Hematopoietic multipotent progenitor cell (in vitro differentiated cells): ENCODE results near the gene CD84. TPM values are rescaled to one million over a fixed set of nuclear protein-coding genes. Genes with fewer than 3 reads are reported as not detected.
A peak's percentile ranks its signal among the peaks of the same experiment; 100 is the strongest.
"Not testable (repeated sequence)": the region's sequence is repeated elsewhere in the genome, so short reads cannot be mapped to it uniquely, and the experiment has no call there.

Source experiments
- DNase-seq, 3 donors: peaks; one replicate each; pipeline ENCODE4 v3.0.0-alpha.2; 2011 to 2015; ENCODE audit warnings: low read depth in 2 of 3, low spot score in 2 of 3
- total RNA-seq: library from RNA; depleted of rRNA; stranded (reverse); fragments of >200 nt; gene quantifications from one replicate; pipeline ENCODE4 v1.2.3, GENCODE V29; 2012

CD84 gene
- total RNA-seq, 1 donor: 24.2 TPM

DNA sequence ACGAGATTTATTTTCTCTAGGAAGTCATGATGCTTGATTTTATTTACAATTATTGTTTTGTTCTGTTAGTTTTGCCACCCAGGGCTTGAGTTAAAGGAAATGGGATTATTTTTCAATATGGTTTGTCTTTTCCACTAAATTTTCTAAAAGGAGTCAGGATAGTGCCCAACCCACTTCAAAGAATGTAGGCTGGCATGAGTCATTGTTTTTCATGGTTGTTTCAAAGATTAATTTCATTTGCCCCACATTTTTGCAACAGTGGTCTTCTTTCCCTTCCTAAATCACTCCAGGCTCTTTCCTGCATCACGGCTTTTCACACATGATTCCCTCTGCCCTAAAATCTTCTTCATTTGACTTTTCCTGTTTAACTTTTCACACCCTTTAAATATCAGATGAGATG, 58.7 kb downstream of the CD84 start:
- no peak for DNase-seq

DNA sequence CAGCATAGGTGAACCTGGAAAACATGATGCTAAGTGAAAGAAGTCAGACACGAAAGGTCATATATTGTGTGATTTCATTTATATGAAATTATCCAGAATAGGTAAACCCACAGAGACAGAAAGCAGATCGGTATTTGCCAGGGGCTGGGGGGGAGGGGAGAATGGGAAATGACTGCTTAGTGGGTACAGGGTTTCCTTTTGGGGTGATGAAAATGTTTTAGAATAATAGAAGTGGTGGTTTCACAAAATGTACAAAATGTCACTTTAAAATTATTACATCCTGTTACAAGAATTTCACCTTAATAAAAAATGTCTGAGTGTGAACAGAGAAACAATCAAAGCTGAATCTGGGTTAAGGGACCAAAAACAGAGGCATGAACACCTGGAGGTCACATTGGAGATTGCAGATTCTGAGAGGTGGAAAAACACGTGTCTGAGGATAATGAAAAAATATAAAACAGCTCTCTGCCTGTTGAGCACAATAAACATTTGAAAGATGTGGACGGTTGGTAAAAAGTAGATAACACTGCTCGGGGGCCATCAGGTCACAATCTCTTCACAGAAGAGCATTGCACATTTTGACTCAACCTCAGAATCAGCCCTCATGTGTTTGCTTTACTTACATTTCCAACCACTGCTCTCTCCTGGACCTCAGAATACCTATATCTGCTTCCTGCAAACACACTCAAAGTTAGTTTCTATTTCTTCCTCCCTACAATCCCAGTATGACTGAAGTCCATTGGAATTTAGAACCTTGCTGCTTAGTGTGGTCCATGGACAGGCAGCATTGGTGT, 59.5 kb downstream of the CD84 start:
- peak in 2 of 3 donors; percentile 27 to 57 for DNase-seq

DNA sequence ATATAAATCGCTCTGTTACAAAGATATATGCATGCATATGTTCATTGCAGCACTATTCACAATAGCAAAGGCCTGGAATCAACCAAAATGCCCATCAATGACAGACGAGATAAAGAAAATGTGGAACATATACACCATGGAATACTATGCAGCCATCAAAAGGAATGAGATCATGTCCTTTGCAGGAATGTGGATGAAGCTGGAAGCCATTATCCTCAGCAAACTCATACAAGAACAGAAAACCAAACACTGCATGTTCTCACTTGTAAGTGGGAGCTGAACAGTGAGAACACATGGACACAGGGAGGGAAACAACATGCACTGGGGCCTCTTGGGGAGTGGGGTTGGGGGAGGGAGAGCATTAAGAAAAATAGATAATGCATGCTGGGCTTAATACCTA, 61.8 kb downstream of the CD84 start:
- DNase-seq: not testable (repeated sequence)

DNA sequence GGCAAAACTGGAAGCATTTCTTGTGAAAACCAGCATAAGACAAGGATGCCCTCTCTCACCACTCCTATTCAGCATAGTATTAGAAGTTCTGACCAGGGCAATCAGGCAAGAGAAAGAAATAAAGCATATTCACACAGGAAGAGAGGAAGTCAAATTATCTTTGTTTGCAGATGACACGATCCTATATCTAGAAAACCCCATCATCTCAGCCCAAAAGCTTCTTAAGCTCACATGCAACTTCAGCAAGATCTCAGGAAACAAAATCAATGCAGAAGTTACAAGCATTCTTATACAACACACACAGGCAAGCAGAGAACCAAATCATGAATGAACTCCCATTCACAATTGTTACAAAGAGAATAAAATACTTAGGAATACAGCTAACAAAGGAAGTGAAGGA, 63.4 kb downstream of the CD84 start:
- not testable (repeated sequence) for DNase-seq

DNA sequence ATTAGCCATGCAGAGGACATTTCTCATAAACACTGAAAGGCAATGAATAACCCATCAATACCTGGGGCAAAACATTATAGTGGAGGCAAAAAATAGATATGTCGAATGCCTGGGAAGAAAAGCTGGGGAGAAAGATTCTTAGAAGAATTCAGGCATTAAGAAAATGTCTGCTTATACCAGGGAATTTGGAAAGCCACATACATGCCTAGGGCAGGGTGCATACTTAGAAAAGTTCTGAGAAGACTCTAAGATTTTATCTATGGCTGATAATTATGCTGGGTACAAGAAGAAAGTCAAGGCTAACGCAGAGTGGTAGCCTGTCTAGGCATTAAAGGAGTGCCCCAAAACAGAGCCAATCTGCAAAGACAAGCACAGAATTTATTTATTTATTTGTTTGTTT, 74.6 kb downstream of the CD84 start:
- DNase-seq: no peak

DNA sequence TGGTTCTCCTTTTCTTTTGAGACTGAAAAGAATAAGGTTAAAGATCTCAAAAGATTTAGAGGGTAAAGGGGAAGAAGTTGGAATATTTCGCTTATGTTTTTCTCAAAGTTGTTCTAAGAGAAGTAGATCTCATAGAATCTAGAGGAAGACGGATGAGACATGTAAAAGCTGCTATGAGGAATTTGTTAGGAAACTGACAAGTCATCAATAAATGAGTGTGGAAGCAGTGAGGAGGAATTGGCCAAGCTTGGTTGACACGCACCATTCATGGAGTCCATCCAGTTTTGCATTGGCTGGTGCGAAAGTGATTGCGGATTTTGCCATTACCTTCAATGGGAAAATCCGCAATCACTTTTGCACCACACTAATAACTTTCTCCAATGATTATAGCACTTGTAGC, 76.2 kb downstream of the CD84 start:
- no peak for DNase-seq

DNA sequence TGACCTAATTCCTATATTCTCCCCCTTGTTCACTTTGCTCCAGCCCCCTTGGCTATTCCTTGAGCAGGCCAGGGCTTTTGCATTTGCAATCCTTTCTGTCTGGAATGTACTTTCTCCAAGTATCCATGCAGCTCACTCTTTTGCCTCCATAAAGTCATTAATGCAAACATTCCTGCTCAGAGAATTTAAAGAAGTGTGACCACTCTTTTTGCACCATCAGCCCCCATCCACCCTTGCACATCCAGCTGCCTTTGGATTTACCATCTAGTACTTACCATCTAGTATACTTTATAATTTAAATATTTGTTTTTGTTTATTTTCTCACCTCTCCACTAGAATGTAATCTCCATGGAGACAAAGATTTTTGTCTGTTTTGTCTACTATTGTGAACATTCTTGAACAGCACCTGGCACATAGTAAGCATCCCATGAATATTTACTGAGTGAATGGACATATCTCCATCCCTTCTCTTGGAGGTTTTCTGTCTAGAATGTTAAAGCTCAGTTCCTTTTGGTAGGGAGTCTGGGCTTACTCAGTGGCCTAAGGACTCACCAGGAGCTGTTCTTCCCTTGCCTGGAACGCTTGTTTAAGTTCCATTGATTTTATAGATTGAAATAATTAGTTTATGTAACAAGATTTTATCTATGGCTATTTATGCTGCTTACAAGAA, 78.8 kb downstream of the CD84 start:
- DNase-seq: no peak

DNA sequence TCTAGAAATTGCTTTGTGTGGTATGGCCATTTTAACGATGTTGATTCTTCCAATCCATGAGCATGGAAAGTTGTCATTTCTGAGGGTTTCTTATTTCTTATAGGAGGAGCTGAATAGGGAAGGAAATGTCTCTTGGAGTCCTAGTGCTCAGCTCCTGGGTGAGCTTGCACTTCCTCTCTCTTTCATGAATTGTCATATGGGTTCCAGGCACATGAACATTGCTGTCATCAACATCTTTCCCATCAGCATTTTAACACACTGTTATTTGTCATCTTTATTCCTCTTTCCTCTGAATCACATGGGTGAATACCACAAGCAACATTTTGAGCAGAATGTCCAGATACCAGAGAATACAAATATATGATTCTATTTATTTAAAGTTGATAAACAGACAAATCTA, 79.7 kb downstream of the CD84 start:
- no peak for DNase-seq

DNA sequence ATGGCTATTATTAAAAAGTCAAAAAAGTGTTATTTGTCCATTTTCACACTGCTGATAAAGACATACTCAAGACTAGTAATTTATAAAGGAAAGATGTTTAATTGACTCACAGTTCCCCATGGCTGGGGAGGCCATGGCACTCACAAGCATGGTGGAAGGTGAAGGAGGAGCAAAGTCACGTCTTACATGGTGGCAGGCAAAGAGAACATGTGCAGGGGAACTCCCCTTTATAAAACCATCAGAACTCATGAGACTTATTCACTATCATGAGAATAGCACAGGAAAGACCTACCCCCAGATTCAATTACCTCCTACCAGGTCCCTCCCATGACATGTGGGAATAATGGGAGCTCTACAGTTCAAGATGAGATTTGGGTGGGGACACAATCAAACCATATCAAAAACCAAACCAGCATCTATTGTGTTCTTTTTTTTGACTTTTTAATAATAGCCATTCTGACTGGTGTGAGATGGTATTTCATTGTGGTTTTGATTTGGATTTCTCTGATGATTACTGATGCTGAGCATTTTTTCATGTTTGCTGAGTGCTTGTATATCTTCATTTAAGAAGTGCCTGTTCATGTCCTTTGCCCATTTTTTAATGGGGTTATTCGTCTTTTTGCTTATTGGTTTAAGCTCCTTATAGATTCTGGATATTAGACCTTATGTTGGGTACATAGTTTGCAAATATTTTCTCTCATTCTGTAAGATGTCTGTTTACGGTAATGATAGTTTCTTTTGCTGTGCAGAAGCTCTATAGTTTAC, 80.8 kb downstream of the CD84 start:
- not testable (repeated sequence) for DNase-seq

DNA sequence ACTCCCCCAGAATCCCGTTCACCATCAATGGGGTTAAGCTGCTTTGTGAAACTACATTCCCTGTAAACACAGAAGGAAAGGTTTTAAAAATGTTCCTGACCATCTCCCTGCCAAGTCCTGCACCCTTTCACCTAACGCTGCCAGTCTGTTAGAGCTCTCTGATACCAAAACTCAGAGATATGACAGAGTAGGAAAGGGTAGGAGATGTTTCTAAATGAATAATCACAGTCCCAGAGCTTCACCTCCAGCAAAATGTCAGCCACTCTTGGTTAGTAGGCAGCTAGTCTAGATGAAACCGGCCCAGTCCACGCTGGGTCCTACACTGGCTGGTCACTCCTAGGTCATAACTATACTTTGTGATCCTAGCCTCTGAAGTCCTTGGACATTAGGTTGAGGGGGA, 83.0 kb downstream of the CD84 start:
- no peak for DNase-seq

DNA sequence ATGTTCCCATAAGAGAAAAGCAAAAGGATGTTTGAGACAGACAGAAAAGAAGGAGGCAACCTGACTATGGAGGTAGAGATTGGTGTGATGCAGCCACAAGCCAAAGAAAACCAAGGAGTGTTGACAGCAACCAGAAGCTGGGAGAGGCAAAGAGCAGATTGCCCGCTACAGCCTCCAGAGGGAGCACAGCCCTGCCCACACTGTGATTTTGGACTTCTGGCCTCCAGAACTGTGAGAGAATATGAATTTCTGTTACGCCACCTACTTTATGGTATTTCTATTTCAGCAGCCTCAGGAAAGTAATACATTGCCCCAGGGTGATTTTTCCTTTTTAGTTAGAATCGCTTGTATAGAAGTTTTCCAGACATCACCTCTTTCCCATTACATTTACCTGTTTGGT, 84.7 kb downstream of the CD84 start:
- no peak for DNase-seq

DNA sequence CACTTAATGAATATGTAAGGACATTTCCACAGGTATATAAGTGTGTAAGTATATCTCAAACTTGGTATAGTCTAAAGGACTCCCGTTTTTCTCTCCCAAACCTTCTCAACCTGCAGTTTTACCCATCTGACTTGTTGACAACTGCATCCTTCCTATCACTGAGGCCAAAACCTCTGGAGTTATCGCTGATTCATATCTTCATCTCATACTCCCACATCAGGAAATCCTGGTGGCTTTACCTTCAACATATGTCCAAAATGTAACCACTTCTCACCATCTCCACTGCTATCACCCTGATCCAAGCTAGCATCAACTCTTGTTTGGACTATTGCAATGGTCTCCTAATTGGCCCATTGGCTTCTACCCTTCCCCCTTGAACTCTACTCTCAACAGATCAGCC, 86.7 kb downstream of the CD84 start:
- no peak for DNase-seq

DNA sequence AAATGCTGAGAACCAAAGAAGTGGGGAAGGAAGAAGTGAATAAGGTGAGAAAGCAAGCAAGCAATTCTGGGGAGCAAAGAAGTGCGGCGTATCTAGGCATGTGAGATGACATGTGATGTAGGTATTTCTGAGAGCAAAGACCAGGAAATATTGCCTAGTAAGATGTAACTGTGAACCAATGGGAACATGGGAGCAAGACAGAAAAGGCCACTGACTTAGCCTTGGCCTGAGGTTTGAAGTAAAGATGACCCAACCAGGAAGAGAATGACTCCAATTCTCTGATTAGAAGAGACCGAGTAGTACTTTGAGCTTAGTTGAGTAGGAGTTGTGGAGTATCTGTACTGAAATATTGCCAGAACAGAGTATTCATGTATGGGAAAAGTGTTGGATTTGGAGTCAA, 87.3 kb downstream of the CD84 start:
- DNase-seq: no peak

Other genes with a start within 250 kb of the CD84 start
- gene COPA, start 236.2 kb downstream of the CD84 start, total RNA-seq: 93.2 TPM
- gene NCSTN, start 236.1 kb downstream of the CD84 start, total RNA-seq: 77.3 TPM
- gene NHLH1, start 212.4 kb downstream of the CD84 start, total RNA-seq: not detected
- gene VANGL2, start 178.9 kb downstream of the CD84 start, total RNA-seq: 3.8 TPM
- gene SLAMF6, start 56.2 kb downstream of the CD84 start, total RNA-seq: 0.54 TPM
- under 0.01 TPM for gene SLAMF1, start 67.5 kb upstream of the CD84 start, total RNA-seq
- 18.0 TPM for gene CD48, start 132.3 kb upstream of the CD84 start, total RNA-seq
- gene SLAMF7, start 159.8 kb upstream of the CD84 start, total RNA-seq: 0.27 TPM
- 1.3 TPM for gene LY9, start 216.7 kb upstream of the CD84 start, total RNA-seq